GM11168 (cell line): ENCODE measurements around the gene C3orf70.
"Not testable (repeated sequence)": the region's sequence is repeated elsewhere in the genome, so short reads cannot be mapped to it uniquely, and the experiment has no call there.

Source experiments
- in situ Hi-C: fragments of 300-500 bp; cut with MboI; formaldehyde crosslinking; loops from one replicate; pipeline ENCODE4 v1.12.0; 2022; ENCODE audit warnings: low sequenced_read_pairs; ENCODE audit not compliant: unreplicated experiment

C3orf70 gene

GRCh38 chr3:185153171-185153771, 411 bp upstream of the C3orf70 start:
- in situ Hi-C loops: no loop called here

- in situ Hi-C loops: no loop called here
These were observed 873 bp downstream of the C3orf70 start for GRCh38 chr3:185151964-185152409.

- in situ Hi-C loops: no loop called here
These were observed 1.5 kb downstream of the C3orf70 start for GRCh38 chr3:185151101-185151963.

- in situ Hi-C loops: no loop called here
These were observed 2.3 kb downstream of the C3orf70 start for GRCh38 chr3:185150561-185150960.

GRCh38 chr3:185149591-185149990, 3.3 kb downstream of the C3orf70 start:
- in situ Hi-C loops: no loop called here

DNA sequence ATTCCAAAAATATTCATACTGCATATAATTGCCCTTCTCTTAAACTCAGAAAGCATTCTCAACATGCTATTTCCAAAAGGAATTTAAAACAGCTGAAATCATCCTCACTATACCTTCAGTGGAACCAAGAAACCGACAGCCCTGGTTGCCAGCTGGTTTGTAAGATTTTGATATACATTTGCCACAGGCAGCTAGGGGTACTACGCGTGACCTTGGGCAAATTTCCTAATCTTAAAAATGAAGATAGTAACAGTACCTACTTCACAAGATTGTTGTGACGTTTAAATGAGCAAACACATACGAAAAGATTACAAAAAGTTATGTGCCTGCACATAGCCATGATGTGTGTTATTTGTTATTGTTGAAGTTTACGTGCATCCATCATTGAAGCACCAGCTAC, 7.3 kb downstream of the C3orf70 start:
- in situ Hi-C loops: no loop called here

DNA sequence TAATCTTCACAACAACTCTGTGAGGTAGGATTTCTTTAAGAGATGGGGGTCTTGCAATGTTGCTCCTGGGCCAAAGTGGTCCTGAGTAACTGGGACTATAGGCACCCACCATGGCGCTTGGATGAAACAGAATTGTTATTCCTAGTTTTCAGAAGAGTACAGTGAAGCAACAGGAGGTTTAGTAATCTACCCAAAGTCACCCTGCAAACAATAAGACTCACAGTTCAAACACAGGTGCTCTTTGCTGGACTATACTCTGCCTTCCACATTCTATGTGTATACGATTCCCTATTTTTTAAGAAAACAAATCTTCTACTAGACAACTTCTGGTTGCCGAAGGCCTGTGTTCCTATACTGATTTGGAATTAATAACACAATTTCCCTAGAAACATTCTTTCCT, 8.1 kb downstream of the C3orf70 start:
- in situ Hi-C loops: no loop called here

- in situ Hi-C loops: no loop called here
These were observed 15.0 kb downstream of the C3orf70 start for GRCh38 chr3:185137821-185138220.

DNA sequence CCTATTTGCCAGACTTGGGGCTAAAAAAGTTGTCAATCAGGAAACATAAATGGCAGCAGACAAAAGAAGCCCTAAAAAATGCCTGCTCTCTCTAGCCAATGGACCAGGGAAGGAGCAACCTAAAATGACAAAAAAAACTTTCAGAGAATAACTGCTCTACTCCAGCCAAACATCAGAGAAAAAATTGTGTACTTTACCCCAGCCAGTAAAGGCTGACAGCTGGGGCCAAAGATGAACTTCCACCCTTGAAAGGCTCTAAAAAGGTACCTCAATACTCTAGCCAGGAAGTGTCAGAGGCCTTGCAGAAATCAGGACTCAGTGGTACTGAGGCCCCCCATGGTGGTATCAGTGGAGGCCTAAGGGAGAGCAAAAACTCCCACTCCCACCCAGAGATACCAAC, 18.4 kb downstream of the C3orf70 start:
- in situ Hi-C loops: no loop called here

- in situ Hi-C loops: no loop called here
These were observed 21.1 kb downstream of the C3orf70 start for GRCh38 chr3:185131602-185132256.

- in situ Hi-C loops: no loop called here
These were observed 23.8 kb downstream of the C3orf70 start for GRCh38 chr3:185129083-185129482.

- in situ Hi-C loops: no loop called here
These were observed 26.7 kb downstream of the C3orf70 start for GRCh38 chr3:185126201-185126600.

- in situ Hi-C loops: no loop called here
These were observed 32.7 kb downstream of the C3orf70 start for GRCh38 chr3:185120126-185120525.

GRCh38 chr3:185115371-185115770, 37.5 kb downstream of the C3orf70 start:
- in situ Hi-C loops: no loop called here

- in situ Hi-C loops: no loop called here
These were observed 38.1 kb downstream of the C3orf70 start for GRCh38 chr3:185114756-185115155.

DNA sequence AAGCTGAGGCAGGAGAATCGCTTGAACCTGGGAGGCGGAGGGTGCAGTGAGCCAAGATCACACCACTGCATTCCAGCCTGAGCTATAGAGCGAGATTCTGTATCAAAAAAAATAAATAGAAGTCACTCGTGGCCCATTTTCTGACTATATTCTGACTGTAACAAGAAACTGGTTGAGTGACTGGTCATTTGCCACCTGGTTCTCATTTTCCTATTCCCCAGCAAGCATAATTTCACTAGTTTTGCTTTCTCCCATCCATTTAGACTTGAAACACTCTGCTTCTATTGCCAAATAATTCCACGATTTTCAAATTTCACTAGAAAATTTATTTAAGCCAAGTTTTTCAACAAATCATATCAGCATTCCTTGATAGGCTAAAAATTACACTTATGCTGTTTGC, 40.7 kb downstream of the C3orf70 start:
- in situ Hi-C loops: no loop called here

DNA sequence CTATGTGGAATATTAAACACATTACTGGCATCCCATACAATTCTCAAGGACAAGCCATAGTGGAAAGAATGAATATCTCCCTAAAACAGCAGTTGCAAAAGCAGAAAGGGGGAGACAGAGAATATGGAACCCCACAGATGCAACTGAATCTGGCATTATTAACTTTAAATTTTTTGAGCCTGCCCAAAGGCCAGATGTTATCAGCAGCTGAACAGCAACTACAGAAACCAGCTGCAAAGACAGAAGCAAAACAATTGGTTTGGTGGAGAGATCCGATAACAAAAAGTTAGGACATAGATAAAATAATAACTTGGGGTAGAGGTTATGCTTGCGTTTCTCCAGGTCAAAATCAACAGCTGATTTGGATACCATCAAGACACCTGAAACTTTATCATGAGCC, 43.8 kb downstream of the C3orf70 start:
- in situ Hi-C loops: not testable (repeated sequence)

DNA sequence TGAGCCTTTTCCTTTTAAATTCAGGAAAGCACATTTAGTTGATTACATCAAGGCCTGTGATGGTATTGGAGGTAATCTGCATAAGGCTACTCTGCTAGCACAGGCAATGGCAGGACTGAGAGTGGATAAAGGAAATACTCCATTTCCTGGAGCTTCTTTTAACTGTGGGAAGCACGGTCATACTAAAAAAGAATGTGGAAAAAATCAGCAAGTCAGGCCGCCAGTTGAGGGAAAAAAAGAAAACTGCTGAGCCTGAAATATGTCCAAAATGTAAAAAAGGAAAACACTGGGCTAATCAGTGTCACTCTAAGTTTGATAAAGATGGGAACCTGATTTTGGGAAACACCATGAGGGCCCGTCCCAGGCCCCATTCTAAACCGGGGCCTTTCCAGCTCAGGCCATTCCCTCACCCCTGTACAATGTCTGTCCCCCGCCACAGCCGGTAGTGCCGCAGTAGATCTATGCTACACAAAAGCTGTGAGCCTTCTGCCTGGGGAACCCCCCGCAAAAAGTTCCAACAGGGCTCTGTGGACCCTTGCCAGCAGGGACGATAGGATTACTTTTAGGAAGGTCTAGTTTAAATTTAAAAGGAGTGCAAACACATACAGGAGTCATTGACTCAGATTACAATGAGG, 46.5 kb downstream of the C3orf70 start:
- in situ Hi-C loops: not testable (repeated sequence)

GRCh38 chr3:185103359-185104127, 49.3 kb downstream of the C3orf70 start:
- in situ Hi-C loops: no loop called here

GRCh38 chr3:185094697-185095096, 58.2 kb downstream of the C3orf70 start:
- in situ Hi-C loops: no loop called here
